Stimulated activated CD4-positive, alpha-beta T cell treated with anti-CD3 and anti-CD28 coated beads, Interleukin-1b, Interleukin-23, amount 100 ng/mL, for 4 hours (primary cell): ENCODE results near the gene ZNF620.
"Not testable (repeated sequence)": the region's sequence is repeated elsewhere in the genome, so short reads cannot be mapped to it uniquely, and the experiment has no call there.

Experiments
- DNase-seq, 2 donors: peaks; one replicate each; pipeline ENCODE4 v3.0.0-alpha.2; 2020; ENCODE audit warnings: low read depth in 2 of 2

Gene ZNF620

GRCh38 chr3:40502034-40502433 lies 3.8 kb upstream of the ZNF620 start:
- DNase-seq: no peak

DNA sequence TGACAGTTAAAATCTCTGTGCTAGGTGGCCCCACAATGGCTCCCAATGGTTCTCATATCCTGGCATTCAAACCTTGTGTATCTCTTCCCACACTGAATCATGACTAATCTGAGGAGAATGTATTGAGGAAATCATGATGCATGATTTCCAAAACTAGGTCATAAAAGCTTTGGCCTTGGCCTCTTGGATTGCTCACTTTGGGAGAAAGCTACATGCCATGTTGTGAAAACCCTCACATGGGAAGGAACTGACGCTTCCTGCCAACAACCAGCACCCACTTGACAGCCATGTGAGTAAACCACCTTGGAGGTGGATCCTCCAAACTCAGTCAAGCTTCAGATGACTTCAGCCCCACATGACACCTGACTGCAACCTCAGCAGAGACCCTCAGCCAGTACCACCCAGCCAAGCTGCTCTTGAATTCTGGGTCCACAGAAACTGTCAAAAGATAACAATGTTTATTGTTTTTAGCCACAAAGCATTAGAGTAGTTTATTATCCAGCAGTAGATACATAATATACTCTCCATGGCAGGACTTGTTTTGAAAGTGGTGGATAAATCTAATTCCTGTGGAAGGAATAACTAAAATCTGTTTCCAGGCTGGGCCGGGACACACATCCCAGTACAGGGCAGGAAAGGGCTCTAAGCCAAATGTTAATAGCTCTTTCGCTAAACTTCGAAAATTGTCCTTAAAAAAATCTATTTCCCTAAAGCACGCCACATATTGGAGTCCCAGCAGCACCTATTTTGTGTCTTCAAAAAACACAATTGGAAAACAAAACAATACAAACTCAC lies 1.0 kb upstream of the ZNF620 start:
- no peak for DNase-seq

DNA sequence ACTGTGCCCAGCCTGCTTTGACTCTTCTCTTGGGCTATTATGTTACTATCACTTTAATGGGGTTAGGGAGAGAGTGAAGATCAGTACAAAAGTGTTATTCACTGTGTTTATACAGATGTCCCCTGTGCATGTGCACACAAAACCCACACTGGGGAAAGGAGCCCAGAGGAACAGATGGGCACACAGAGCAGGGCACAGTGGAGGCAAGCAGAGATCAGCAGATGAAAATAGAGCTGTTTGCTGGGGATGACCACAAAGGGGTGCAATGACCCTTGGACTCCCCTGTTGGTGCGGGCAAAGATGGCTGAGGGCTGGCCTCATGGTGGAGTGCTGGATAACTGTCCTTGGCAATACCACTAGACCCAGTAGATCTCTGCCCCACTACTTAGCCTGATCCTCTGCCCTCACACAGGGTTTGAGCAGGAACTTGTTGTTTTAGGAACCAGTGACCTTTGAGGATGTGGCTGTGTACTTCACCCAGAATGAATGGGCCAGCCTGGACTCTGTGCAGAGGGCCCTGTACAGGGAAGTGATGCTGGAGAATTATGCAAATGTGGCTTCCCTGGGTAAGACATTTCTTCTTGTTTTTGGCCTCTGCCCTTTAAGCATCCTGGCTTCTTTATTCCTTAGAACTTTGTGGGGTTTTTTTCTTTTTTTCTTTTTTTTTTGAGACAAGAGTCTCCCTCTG lies 5.3 kb downstream of the ZNF620 start:
- DNase-seq: no peak

GRCh38 chr3:40516201-40516600 lies 10.4 kb downstream of the ZNF620 start:
- DNase-seq: no peak

DNA sequence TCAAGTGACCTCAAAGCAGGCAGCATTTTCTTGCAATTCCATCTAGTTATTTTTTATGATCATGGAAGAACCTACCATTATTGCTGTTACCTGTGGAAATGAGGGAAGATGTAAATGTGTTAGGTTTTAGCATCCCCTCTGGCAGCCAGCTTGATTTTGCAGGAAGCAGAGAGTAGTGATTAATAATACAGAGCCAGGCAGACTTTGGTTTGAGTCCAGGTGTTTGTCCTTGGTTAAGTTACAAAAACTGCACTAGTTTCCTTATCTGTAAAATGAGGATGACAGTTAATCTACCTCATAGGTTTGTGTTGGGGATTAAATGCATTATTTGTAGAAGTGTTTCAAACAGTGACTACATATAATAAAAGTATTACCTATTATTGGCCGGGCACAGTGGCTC lies 12.2 kb downstream of the ZNF620 start:
- DNase-seq: no peak

DNA sequence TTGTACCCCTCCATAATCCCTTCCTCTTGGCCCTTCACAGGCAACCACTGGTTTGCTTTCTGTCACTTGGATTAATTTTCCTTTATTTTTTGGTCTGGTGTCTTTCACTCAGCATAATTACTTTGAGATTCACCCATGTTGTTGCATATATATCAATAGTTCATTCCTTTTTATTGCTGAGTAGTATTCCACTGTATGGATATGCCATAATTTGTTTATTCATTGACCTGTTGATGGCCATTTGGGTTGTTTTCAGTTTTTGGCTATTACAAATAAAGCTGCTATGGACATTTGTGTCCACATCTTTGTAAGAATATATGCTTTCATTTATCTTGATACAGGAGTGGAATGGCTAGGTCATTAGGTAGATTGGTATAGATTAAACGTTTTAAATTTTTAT lies 13.0 kb downstream of the ZNF620 start:
- no peak for DNase-seq

GRCh38 chr3:40521254-40521653 lies 15.4 kb downstream of the ZNF620 start:
- DNase-seq: no peak

GRCh38 chr3:40523781-40524180 lies 17.9 kb downstream of the ZNF620 start:
- DNase-seq: no peak

DNA sequence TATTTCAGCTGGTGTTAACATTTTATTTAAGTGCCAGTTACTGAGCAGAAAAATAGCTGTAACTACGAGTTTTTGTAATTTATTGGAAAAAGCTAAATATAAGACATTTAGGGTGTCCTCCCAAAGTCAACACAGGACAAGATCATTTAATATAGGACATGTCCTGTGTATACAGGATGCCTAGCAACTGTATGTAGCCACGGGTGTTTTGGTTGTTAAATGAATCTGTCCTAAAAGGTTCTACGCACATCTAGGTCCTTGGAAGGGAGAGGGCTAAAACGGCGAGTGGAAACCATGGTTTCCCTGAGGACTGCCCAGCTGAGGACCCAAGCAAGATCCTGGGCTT lies 18.4 kb downstream of the ZNF620 start:
- DNase-seq: no peak

- peak; percentile 65 to 79 for DNase-seq
Observed at GRCh38 chr3:40524568-40525285, 18.9 kb downstream of the ZNF620 start, which contains the start of gene ZNF621. ZNF621 (plus strand) TSS chr3:40524960; CDS start chr3:40525841, 881 bp downstream.

GRCh38 chr3:40528426-40528825 lies 22.6 kb downstream of the ZNF620 start:
- no peak for DNase-seq

GRCh38 chr3:40532252-40532651 lies 26.4 kb downstream of the ZNF620 start:
- DNase-seq: no peak

GRCh38 chr3:40534283-40534682 lies 28.4 kb downstream of the ZNF620 start:
- DNase-seq: no peak

DNA sequence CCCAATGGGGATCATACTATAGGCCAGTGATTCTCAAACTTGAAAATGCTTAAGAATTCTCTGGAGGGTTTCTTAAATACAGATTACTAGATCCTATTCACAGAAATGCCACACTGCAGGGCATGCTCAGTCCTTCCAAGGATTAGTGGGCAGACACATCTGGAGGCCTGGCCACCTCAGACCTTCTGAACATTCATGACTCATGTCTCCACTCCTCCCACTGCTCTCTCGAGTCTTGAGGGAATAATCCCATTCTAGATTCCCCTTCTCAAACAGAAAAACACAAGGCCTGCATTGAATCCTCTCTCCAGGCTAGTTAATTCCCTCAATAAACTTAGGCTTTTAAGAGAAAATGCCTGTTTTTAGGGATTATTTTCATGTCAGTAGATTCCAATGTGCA lies 41.0 kb downstream of the ZNF620 start:
- no peak for DNase-seq

DNA sequence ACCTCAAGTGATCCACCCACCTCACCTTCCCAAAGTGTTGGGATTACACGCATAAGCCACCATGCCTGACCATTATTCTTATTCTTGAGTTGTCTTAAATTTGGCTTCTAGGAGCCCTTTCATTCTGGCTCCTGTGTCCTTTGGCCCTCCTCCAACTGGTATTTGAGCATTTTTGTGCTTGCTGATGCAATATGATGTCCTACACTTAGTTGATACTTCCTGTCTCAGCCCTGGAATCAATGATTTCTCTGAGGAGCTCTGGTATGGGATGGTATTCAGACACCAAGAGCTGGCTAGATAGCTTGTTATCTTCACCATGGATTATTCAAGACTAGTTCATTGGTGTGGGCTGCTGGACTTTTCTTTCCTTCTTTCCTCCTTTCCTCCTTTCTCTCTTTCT lies 44.3 kb downstream of the ZNF620 start:
- DNase-seq: no peak

- DNase-seq: no peak
Observed at GRCh38 chr3:40557575-40558161, 51.8 kb downstream of the ZNF620 start.

- not testable (repeated sequence) for DNase-seq
Observed at GRCh38 chr3:40562482-40562881, 56.6 kb downstream of the ZNF620 start.

GRCh38 chr3:40565629-40566028 lies 59.8 kb downstream of the ZNF620 start:
- DNase-seq: not testable (repeated sequence)

GRCh38 chr3:40566694-40567093 lies 60.9 kb downstream of the ZNF620 start:
- DNase-seq: no peak
